ENCODE data around the gene SFSWAP.
"Not testable (repeated sequence)": the region's sequence is repeated elsewhere in the genome, so short reads cannot be mapped to it uniquely, and the experiment has no call there.

Gene SFSWAP

DNA sequence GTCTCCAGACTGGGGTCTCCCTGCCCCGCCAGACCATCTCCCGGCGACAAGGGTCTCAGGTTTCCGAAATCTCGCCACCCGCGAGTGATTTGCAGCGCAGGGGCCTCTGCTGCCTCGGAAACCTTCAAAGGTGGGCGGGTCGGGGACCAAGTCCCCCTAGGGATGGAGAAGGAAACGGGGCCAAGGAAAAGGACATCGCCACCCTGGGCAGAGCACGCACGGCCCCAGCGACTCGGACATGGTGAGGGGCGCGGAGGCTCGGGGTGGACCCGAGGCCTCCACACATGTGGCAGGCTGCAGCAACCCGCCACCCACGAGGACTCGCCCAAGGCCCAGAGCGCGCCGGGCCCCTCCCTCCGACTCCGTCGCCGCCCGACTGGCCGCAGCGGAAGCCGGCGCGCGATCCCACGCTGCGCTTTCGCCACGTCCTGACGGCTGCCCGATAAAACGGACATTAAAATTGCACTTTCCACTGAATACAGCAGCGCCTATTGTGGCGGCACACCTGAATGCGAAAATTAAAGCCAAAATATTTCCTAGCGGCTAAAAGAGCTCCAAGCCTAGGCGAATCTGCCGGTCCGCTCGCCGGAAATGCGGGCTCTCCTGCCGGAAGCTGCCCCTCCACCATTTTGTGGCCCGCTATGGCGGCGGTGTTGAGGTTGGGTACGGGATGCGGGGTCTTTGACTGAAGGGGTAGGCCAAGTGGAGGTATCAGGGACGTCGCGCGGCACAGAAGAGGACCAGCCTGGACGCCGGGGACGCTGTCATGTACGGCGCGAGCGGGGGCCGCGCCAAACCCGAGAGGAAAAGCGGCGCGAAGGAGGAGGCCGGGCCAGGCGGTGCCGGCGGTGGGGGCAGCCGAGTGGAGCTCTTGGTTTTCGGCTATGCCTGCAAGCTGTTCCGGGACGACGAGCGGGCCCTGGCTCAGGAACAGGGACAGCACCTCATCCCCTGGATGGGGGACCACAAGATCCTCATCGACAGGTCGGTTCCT lies at the start of gene SFSWAP:
Gene SFSWAP, plus strand, starts transcription at position 627 of the 994 bp plus-strand sequence. Its CDS starts 140 bp downstream, at position 767.
- DNase-seq (ENCODE audit: low read depth in 2 of 2): peak; percentile 52 to 73

- DNase-seq (ENCODE audit: low read depth in 2 of 2): not testable (repeated sequence)
Measured at GRCh38 chr12:131661170-131661985, 49.5 kb upstream of the SFSWAP start.

- not testable (repeated sequence) for DNase-seq (ENCODE audit: low read depth in 2 of 2)
Measured at GRCh38 chr12:131661986-131662288, 49.0 kb upstream of the SFSWAP start.

GRCh38 chr12:131662346-131662745 lies 48.5 kb upstream of the SFSWAP start:
- not testable (repeated sequence) for DNase-seq (ENCODE audit: low read depth in 2 of 2)

DNA sequence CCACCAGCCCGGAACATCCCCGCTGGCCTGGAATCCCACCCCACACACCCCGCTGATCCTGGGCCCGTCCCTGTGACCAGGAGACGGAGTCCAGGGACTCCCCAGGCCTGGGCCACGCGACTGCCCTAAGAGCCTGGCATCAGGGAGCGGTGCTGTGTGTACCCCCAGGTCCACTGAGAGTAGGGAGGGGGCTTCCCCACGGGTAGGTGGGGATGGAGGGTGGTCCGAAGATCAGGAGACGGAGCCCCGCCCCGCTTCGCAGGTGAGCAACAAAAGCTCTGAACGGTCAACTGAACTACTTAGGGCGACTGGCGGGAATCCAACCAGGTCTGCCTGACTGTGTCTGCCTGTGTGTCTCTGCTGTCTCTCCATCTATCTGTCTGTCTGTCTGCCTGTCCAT lies 45.2 kb upstream of the SFSWAP start:
- DNase-seq (ENCODE audit: low read depth in 2 of 2): not testable (repeated sequence)

- DNase-seq (ENCODE audit: low read depth in 2 of 2): not testable (repeated sequence)
Measured at GRCh38 chr12:131666486-131666885, 44.4 kb upstream of the SFSWAP start.

DNA sequence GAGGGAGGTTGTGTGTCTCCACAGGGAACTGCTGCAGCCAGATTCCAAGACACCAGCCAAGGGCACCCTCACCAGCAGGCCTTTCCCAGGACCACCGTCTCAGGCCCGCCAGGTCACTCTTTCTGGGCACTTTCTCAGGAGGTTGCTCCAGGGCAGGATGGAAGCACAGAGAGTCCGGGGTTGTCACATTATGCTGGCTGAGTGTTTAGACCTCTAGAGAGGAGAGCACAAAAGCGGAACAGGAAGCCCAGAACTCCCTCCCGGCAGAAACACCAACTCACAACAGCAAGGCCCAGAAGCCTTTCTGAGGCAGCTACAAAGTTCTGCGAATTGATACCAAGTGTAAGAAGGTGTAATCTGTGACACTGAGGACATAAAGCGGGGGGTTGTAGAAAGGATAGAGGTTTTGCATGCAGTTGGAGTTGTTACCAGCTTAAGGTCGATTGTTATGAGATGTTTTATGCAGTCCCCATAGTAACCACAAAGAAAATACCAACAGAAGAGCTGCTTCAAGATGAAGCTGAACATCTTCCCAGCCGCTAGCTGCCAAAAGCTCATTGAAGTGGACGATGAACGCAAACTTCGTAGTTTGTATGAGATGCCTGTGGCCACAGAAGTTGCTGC lies 43.8 kb upstream of the SFSWAP start:
- DNase-seq (ENCODE audit: low read depth in 2 of 2): not testable (repeated sequence)

- no peak for DNase-seq (ENCODE audit: low read depth in 2 of 2)
Measured at GRCh38 chr12:131671276-131671675, 39.6 kb upstream of the SFSWAP start.

DNA sequence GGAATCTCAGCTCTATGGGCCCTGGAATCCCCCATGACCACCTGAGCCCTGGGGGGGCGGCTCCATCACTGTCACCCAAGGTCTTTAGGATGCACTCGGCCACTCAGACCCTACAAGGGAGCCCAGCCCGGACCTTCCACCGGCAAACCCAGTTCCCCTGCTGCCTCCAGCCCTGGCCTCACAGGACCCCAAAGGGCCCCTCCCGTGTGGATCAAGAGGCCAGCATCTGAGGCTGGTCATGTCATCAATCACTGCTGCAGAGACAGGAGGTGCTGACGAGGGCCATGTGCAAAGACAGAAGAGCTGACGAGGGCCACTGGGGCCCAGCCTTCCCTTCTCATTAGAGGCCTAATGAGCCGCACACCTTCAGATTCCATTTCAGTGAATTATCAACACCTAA lies 39.0 kb upstream of the SFSWAP start:
- DNase-seq (ENCODE audit: low read depth in 2 of 2): no peak

GRCh38 chr12:131672311-131672940 lies 38.5 kb upstream of the SFSWAP start:
- no peak for DNase-seq (ENCODE audit: low read depth in 2 of 2)

DNA sequence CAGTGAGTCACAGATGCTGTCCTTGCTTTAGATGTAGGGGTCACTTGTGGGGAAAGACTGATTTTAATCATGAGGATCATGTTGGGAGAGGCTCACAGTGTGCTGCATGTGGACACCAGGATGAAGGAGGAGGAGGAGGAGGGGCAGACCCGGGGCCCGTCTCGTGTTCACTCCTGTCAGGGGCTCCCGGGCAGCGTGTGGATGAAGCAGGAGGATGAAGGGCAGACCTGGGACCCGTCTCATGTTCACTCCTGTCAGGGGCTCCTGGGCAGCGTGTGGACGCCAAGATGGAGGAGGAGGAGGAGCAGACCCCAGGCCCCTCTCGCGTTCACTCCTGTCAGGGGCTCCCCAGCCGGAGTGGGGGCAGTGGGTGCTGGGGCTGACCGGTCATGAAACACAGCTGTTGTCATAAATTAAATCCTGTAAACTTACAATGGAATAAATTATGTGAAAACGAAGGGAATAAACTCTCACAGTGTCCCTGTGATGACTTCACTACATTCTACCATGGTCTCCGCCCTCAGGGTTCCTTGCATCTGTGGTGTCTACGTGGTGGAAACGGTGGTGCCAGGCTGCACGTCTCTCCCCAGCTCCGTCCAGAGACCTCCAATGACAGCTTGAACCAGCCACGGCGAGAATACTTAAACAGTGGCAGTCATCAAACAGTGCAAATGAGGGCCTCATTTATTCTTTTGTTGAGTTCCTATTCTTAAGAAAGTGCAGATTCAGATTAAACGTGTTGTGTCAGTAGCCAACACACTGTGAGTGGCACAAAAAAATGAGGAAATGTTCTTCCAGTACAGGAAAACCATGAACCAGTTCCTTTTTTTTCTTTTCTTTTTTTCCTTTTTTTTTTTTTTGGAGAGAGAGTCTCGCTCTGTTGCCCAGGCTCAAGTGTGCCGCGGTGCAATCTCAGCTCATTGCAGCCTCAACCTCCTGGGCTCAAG lies 37.7 kb upstream of the SFSWAP start:
- DNase-seq (ENCODE audit: low read depth in 2 of 2): no peak

DNA sequence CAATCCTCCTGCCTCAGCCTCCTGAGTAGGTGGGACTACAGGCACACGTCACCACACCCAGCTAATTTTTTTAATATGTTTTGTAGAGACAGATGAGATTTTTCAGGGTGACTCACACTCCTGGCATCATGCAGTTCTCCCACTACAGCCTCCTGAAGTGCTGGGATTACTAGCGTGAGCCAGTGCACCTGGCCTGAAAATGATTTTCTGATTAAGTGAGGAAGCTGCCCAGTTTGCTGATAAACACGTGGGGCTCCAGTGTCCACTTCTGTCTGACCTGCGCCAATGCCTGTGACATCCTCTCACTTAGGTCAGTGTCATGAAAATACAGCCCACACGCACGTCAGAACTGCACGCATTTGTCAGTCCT lies 37.0 kb upstream of the SFSWAP start:
- DNase-seq (ENCODE audit: low read depth in 2 of 2): no peak

- DNase-seq (ENCODE audit: low read depth in 2 of 2): no peak
Measured at GRCh38 chr12:131674373-131674772, 36.5 kb upstream of the SFSWAP start.

DNA sequence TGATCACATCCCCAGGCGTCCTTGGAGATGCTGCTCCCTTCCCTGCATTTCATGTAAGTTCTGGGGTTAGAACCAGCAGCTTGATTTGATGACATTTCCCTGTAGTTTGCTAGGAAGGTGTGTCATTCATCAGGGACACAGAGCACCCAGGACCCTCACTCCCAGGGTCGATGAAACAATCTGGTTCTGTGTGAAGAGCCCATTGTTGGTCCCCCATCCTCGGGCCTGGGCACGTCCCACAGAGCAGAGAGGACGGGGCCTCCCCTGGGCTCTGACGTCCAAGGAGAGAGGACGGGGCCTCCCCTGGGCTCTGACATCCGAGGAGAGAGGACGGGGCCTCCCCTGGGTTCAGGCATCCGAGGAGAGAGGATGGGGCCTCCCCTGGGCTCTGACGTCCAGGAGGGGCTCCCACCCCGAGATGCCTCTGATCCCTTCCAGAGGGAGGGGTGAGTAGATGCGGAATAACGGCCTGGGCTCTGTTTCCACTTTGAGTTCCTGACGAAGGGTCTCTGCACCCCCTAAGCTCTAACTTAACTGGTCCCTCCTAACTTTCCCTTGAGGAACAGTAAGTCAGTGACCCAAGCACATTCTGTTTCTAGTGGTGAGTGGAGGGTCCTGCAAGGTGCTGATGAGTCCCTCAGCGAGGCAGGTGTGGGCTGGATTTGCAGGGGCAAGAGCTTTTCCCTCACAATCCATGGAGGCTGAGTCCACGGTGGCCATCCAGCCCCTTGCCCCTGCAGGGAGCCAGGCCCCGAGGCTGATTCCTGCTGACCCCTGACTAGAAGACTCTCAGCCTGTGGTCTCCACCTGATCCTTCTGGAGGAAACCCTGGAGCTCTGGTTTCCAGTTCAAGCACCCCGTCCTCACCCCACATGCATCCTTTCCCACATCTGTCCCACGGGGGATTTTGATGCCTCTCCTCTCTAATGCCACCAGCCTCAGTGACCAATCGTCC lies 35.5 kb upstream of the SFSWAP start:
- DNase-seq (ENCODE audit: low read depth in 2 of 2): no peak

DNA sequence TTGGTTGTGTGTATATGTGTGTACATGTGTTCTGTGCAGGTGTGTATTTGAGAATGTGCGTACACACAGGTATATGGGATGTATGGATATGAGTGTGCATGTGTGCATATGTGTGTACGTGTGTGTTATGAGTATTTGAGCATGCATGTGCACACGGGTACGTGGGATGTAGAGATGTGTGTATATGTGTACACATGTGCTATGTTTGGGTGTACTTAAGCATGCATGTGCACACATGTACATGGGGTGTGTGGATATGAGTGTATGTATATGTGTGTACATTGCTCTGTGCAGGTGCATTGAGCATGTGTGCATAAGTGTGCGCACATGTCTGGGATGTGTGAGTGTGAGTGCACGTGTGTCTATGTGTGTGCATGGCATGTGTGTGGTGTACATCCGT lies 34.3 kb upstream of the SFSWAP start:
- DNase-seq (ENCODE audit: low read depth in 2 of 2): no peak

DNA sequence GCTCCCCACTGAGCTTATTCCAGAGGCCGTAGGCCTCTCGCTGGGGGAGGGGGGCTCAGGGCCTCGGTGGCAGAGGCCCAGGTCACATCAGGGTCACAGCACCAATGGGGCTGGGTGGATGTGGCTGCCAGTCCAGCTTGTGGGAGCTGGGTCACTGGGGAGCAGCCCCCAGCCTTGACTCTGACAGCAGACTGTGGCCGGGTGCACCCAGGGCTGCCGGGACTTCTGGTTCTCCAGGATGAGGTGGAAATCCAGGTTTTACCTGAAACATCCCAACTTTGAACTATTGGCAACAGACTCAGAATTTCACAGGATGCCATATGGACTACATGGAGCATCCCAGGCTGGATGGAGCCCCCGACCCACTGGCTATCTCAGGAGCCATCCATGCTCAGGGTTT lies 33.8 kb upstream of the SFSWAP start:
- not testable (repeated sequence) for DNase-seq (ENCODE audit: low read depth in 2 of 2)

GRCh38 chr12:131677699-131678098 lies 33.2 kb upstream of the SFSWAP start:
- DNase-seq (ENCODE audit: low read depth in 2 of 2): no peak

GRCh38 chr12:131678389-131679181 lies 32.3 kb upstream of the SFSWAP start:
- not testable (repeated sequence) for DNase-seq (ENCODE audit: low read depth in 2 of 2)

- DNase-seq (ENCODE audit: low read depth in 2 of 2): not testable (repeated sequence)
Measured at GRCh38 chr12:131679186-131679585, 31.7 kb upstream of the SFSWAP start.
